CD8-positive, alpha-beta memory T cell (primary cell): ENCODE data around the gene UBE2R2. TPM values are rescaled to one million over a fixed set of nuclear protein-coding genes. Genes with fewer than 3 reads are reported as not detected.
"Not testable (repeated sequence)": the region's sequence is repeated elsewhere in the genome, so short reads cannot be mapped to it uniquely, and the experiment has no call there.

ENCODE experiments used
- CTCF ChIA-PET: fragments of 350-600 bp; sonication (Branson Sonifier 250); formaldehyde crosslinking; loops from one replicate; lab custom pipeline; 2021; ENCODE audit warnings: antibody characterized with exemption; lab: Charles Lee
- POLR2A ChIA-PET: fragments of 350-600 bp; sonication (Branson Sonifier 250); formaldehyde crosslinking; loops from one replicate; lab custom pipeline; 2021; ENCODE audit warnings: antibody characterized with exemption; lab: Charles Lee
- DNase-seq, 5 donors: peaks; one replicate each; pipeline versions ENCODE4 v3.0.0 to v3.0.0-alpha.2; 2020 to 2022; ENCODE audit warnings: mixed read lengths in 1 of 5
- H3K27ac ChIP-seq: one replicate; pipeline ENCODE4 v1.7.0; 2013; ENCODE audit warnings: low read depth, mild to moderate bottlenecking, low read length, moderate library complexity
- H3K27me3 ChIP-seq: 2 replicates; pipeline ENCODE4 v1.7.0; 2013; ENCODE audit warnings: low read length, mild to moderate bottlenecking; ENCODE audit not compliant: insufficient read depth, poor library complexity, severe bottlenecking
- H3K36me3 ChIP-seq: 2 replicates; pipeline ENCODE4 v1.7.0; 2013; ENCODE audit warnings: mild to moderate bottlenecking, low read length, moderate library complexity; ENCODE audit not compliant: insufficient read depth
- H3K4me1 ChIP-seq: 2 replicates; pipeline ENCODE4 v1.7.0; 2013; ENCODE audit warnings: mild to moderate bottlenecking, low read length, moderate library complexity; ENCODE audit not compliant: insufficient read depth
- H3K4me3 ChIP-seq: 2 replicates; pipeline ENCODE4 v1.7.0; 2013; ENCODE audit warnings: mild to moderate bottlenecking, low read length
- H3K9me3 ChIP-seq: 2 replicates; pipeline ENCODE4 v1.7.0; 2013; ENCODE audit warnings: mild to moderate bottlenecking, low read length
- H3K27ac Mint-ChIP-seq, 8 donors: one replicate each; pipeline ENCODE4 v1.8.0; 2020 to 2021; ENCODE audit warnings: mixed read lengths in 8 of 8, mild to moderate bottlenecking in 6 of 8, inconsistent platforms in 3 of 8, moderate library complexity in 3 of 8
- H3K27me3 Mint-ChIP-seq, 2 donors: one replicate each; pipeline ENCODE4 v1.8.0; 2020 to 2021; ENCODE audit warnings: mixed read lengths in 2 of 2, mild to moderate bottlenecking in 1 of 2, moderate library complexity in 1 of 2
- H3K36me3 Mint-ChIP-seq, 3 donors: one replicate each; pipeline ENCODE4 v1.8.0; 2020 to 2021; ENCODE audit warnings: mixed read lengths in 3 of 3, inconsistent platforms in 1 of 3, mild to moderate bottlenecking in 1 of 3
- H3K4me1 Mint-ChIP-seq, 3 donors: one replicate each; pipeline ENCODE4 v1.8.0; 2020 to 2021; ENCODE audit warnings: mixed read lengths in 3 of 3, inconsistent platforms in 1 of 3, mild to moderate bottlenecking in 1 of 3
- H3K4me3 Mint-ChIP-seq, 7 donors: one replicate each; pipeline ENCODE4 v1.8.0; 2020 to 2021; ENCODE audit warnings: mixed read lengths in 7 of 7, mild to moderate bottlenecking in 6 of 7, moderate library complexity in 4 of 7, inconsistent platforms in 2 of 7
- H3K9me3 Mint-ChIP-seq, 5 donors: one replicate each; pipeline ENCODE4 v1.8.0; 2020 to 2022; ENCODE audit warnings: mixed read lengths in 5 of 5, mild to moderate bottlenecking in 3 of 5, moderate library complexity in 2 of 5, inconsistent platforms in 1 of 5
- polyA plus RNA-seq: library from polyadenylated mRNA; unstranded; fragments of 300-500 nt; fragmentation: Illumina TruSeq; gene quantifications from one replicate; pipeline ENCODE4 v1.2.3, GENCODE V29; 2021
- total RNA-seq, 2 experiments: library from RNA; stranded (reverse); gene quantifications; one replicate each; pipeline ENCODE4 v1.2.3, GENCODE V29; 2021

Gene UBE2R2
- total and polyA plus RNA-seq, 3 experiments from 2014 or later, result 18.0 to 30.3 (median 28.8) TPM

DNA sequence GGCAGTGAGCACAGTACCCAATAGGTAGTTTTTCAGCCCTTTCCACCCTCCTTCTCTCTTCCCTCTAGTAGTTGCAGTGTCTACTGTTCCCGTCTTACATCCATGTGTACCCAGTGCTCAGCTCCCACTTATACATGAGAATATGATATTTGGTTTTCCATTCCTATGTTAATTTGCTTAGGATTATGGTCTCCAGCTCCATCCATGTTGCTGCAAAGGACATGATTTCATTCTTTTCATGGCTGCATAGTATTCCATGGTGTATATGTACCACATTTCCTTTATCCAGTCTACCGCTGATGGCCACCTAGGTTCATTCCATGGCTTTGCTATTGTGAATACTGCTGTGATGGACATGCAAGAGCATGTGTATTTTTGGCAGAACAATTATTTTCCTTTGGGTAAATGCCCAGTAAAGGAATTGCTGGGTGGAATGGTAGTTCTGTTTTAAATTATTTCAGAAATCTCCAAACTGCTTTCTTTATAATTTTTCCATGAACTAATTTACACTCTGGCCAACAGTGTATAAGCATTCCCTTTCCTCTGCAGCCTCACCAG lies 14.9 kb upstream of the UBE2R2 start:
- DNase-seq, CTCF ChIA-PET, H3K9me3 Mint-ChIP-seq, H3K27me3 ChIP-seq, H3K27ac ChIP-seq, H3K9me3 ChIP-seq, H3K36me3 Mint-ChIP-seq, H3K4me1 ChIP-seq, POLR2A ChIA-PET, H3K4me3 Mint-ChIP-seq, H3K4me1 Mint-ChIP-seq, H3K36me3 ChIP-seq, H3K4me3 ChIP-seq, H3K27ac Mint-ChIP-seq: not testable (repeated sequence)
- peaks cover 5 to 36% of the 10 kb centered on the region in 2 donors for H3K27me3 Mint-ChIP-seq

GRCh38 chr9:33804196-33804595 lies 12.8 kb upstream of the UBE2R2 start:
- DNase-seq, H3K27ac Mint-ChIP-seq, POLR2A ChIA-PET, CTCF ChIA-PET, H3K36me3 Mint-ChIP-seq, H3K4me1 Mint-ChIP-seq, H3K4me3 Mint-ChIP-seq, H3K27me3 ChIP-seq, H3K4me3 ChIP-seq, H3K27ac ChIP-seq, H3K4me1 ChIP-seq, H3K9me3 Mint-ChIP-seq, H3K9me3 ChIP-seq, H3K36me3 ChIP-seq: not testable (repeated sequence)
- H3K27me3 Mint-ChIP-seq, result peaks cover 0 to 26% of the 10 kb centered on the region in 2 donors

DNA sequence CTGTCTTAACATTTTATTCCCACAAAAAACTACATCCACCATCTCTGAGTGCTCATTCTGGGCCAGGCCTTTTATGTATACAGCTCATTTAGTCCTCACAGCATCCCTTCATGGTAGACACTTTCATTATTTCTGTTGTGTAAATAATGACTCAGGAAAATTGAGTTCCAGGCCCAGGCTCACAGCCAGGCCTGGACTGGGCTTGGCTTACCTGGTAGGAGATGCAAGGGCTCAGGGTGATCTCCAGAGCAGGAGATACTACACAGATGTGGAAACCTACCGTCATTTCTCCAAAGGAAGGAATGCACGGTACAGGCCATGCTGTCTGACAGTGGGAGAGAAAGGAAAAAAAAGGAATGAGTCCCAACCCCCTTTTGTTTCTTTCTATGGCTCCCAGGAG lies 9.8 kb upstream of the UBE2R2 start:
- H3K9me3 ChIP-seq, H3K36me3 ChIP-seq, H3K4me1 Mint-ChIP-seq, H3K4me3 Mint-ChIP-seq, POLR2A ChIA-PET, H3K4me3 ChIP-seq, DNase-seq, H3K27me3 ChIP-seq, H3K27ac Mint-ChIP-seq, H3K4me1 ChIP-seq, H3K9me3 Mint-ChIP-seq, H3K36me3 Mint-ChIP-seq, H3K27ac ChIP-seq: not testable (repeated sequence)
- peaks cover 0 to 26% of the 10 kb centered on the region in 2 donors for H3K27me3 Mint-ChIP-seq
- CTCF ChIA-PET, result interaction anchor here (0.7 to 1.2 kb wide), 2 partner anchors 45 to 69 kb away, joined by 3 read pairs; no protein-coding TSS in a partner anchor

DNA sequence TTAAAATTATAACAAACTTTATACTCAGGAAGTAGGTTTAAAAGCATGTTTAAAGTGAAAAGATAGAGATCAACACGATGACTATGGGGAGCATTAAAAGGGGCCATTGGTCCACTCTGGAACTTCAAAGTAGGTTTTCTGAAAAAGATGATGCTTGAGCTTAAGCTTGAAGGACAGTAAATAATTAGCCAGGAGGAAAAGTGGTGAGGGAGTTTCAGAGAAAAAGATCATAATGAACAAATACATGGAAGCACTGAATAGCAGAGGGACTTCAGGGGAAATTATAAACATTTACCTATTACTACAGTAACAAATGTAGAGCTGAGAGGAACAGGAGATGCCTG lies 8.0 kb upstream of the UBE2R2 start:
- POLR2A ChIA-PET, H3K4me3 ChIP-seq, H3K9me3 Mint-ChIP-seq, H3K36me3 ChIP-seq, H3K27me3 ChIP-seq, H3K4me1 Mint-ChIP-seq, DNase-seq, H3K4me1 ChIP-seq, H3K27ac ChIP-seq, H3K36me3 Mint-ChIP-seq, H3K4me3 Mint-ChIP-seq, CTCF ChIA-PET, H3K27ac Mint-ChIP-seq, H3K9me3 ChIP-seq: not testable (repeated sequence)
- H3K27me3 Mint-ChIP-seq, result peaks cover 1 to 22% of the 10 kb centered on the region in 2 donors

- H3K9me3 Mint-ChIP-seq, result no peaks in the 10 kb centered on the region
- Histone ChIP-seq H3K4me3 (no peak overlapping the region), H3K9me3 (no peaks in the 10 kb centered on the region), H3K27me3 (no peaks in the 10 kb centered on the region), H3K36me3 (no peaks in the 10 kb centered on the region), H3K4me1 (no peaks in the 10 kb centered on the region), H3K27ac (no peak overlapping the region)
- peaks cover 1 to 17% of the 10 kb centered on the region in 2 donors for H3K27me3 Mint-ChIP-seq
- POLR2A ChIA-PET, result no interaction called here
- peaks cover 6 to 9% (median 9%) of the 10 kb centered on the region in 3 donors for H3K4me1 Mint-ChIP-seq
- H3K27ac Mint-ChIP-seq, result no peak overlapping the region
- no peak overlapping the region for H3K4me3 Mint-ChIP-seq
- DNase-seq, result no peak
- CTCF ChIA-PET, result no interaction called here
- H3K36me3 Mint-ChIP-seq, result no peaks in the 10 kb centered on the region
Measured at GRCh38 chr9:33809506-33809905, 7.5 kb upstream of the UBE2R2 start.

DNA sequence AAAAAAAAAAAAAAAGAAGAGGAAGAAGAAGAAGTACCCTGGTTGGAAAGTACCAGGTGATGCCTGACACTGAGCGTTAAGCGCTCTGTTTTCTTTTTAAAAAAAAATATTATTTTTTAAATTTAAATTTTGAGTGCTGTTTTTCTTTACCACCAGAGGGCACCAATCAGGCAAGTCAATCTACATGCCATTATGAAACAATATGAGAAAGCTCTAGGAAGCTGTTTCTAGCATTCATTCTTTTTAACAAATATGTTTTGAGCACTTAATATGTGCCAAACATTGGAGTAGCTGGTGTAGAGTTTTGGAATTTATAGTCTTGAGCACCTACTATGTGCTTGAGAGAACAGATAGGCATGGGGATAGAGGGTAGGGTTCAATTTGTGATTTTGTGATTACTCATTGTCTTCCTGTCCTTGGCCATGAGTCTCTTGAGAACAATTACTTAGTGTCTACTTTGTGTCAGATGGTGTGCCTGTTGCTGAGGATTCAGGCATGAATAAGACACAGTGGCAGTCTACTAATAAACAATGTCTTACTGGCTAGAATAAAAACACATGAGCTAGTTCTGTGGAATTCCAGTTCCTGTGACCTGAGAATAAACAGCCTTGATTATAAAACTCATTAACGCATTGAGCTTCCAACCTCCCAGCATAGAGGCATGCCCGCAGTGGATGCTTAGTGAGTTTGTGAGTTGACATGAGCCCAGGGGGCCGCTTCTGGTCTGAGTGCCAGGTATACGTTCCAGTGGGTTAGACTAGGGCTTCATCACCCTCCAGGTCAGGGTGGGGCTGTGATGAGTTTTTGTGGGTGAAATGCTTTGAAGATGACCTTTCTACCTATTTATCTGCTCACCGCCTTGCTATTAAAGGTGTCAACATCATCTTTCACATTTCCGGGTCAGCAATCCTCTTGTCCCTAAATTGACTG lies 3.0 kb upstream of the UBE2R2 start:
- H3K36me3 Mint-ChIP-seq, result peaks cover 0 to 6% (median 0%) of the 10 kb centered on the region in 3 donors
- Histone ChIP-seq H3K36me3 (no peaks in the 10 kb centered on the region), H3K27me3 (no peaks in the 10 kb centered on the region), H3K4me1 (peaks cover 13% of the 10 kb centered on the region), H3K9me3 (no peaks in the 10 kb centered on the region), H3K27ac (no peak overlapping the region), H3K4me3 (no peak overlapping the region)
- ChIA-PET POLR2A (interaction anchor here (0.8 to 1.0 kb wide), 2 partner anchors 38 to 234 kb away, joined by 3 read pairs; no protein-coding TSS in a partner anchor), CTCF (interaction anchor here (0.7 to 4.1 kb wide), 21 partner anchors 11 to 560 kb away, joined by 3 to 49 read pairs (median 4); partner anchors contain the start of genes PRSS3 and UBAP2)
- no peaks in the 10 kb centered on the region for H3K9me3 Mint-ChIP-seq
- peaks cover 1 to 10% of the 10 kb centered on the region in 2 donors for H3K27me3 Mint-ChIP-seq
- peaks cover 24 to 35% (median 33%) of the 10 kb centered on the region in 3 donors for H3K4me1 Mint-ChIP-seq
- peak in 2 of 5 donors; percentile 47 to 63 for DNase-seq
- peak overlapping the region in 5 of 8 donors; percentile 78 to 98 (median 87) for H3K27ac Mint-ChIP-seq
- H3K4me3 Mint-ChIP-seq, result peak overlapping the region in 1 of 7 donors; percentile 86

DNA sequence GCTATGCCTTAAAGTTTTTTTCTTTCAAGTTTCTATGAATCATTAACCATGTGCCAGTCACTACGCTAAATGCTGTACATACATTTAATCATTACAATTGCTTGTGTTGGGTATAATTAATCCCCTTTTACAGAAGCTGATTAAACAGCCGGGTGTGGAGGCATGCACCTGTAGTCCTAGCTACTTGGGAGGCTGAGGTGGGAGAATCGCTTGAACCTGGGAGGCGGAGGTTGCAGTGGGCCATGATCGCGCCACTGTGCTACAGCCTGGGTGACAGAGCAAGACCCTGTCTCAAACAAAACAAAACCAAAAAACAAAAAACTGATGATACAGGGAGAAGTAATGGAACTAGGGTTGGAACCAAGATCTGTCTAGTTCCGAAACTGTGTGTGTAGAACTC lies 1.2 kb upstream of the UBE2R2 start:
- Histone ChIP-seq H3K4me3 (no peak overlapping the region), H3K27me3 (no peaks in the 10 kb centered on the region), H3K27ac (peak overlapping the region; percentile 90), H3K36me3 (no peaks in the 10 kb centered on the region), H3K4me1 (peaks cover 29% of the 10 kb centered on the region), H3K9me3 (no peaks in the 10 kb centered on the region)
- H3K4me3 Mint-ChIP-seq, result peak overlapping the region; percentile 85 to 93 (median 88)
- H3K27me3 Mint-ChIP-seq, result peaks cover 1 to 4% of the 10 kb centered on the region in 2 donors
- peaks cover 0 to 6% (median 0%) of the 10 kb centered on the region in 3 donors for H3K36me3 Mint-ChIP-seq
- peaks cover 36 to 50% (median 49%) of the 10 kb centered on the region in 3 donors for H3K4me1 Mint-ChIP-seq
- ChIA-PET CTCF (interaction anchor here (4.1 kb wide), 1 partner anchor 35 kb away, joined by 49 read pairs; no protein-coding TSS in a partner anchor), POLR2A (interaction anchor here (1.4 kb wide), 1 partner anchor 35 kb away, joined by 4 read pairs; no protein-coding TSS in a partner anchor)
- H3K9me3 Mint-ChIP-seq, result no peaks in the 10 kb centered on the region
- DNase-seq, result no peak
- peak overlapping the region; percentile 93 to 98 (median 98) for H3K27ac Mint-ChIP-seq
